GM18517 (cell line): ENCODE data around the gene HPN.

ENCODE experiments used
- ATAC-seq: cut with Tn5 transposase; IDR thresholded peaks from one replicate; pipeline ENCODE4 v1.9.1; 2021; ENCODE audit warnings: mild to moderate bottlenecking, moderate library complexity; ENCODE audit not compliant: unreplicated experiment

HPN gene

GRCh38 chr19:35080613-35081170 lies 39.2 kb downstream of the HPN start:
- no peak for ATAC-seq

DNA sequence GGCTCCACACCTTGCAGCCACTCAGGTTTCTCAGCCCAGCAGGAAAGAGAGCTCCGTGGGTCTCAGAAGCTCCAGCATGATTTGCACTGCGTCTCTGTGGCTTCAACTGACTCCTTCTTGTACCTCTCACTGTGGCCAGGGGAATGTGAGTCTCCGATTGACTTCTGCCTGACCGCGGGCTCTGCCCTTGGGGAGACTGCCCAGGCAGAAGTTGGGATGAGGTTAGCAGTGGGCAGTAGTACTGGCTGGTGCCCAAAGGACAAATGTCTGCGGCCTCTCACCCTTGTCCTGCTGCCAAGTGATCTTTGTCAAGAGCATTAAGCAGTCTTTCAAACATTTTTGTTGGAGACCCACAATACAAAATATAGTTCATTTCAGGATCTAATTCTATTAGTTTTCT lies 39.7 kb downstream of the HPN start:
- ATAC-seq, result no peak

DNA sequence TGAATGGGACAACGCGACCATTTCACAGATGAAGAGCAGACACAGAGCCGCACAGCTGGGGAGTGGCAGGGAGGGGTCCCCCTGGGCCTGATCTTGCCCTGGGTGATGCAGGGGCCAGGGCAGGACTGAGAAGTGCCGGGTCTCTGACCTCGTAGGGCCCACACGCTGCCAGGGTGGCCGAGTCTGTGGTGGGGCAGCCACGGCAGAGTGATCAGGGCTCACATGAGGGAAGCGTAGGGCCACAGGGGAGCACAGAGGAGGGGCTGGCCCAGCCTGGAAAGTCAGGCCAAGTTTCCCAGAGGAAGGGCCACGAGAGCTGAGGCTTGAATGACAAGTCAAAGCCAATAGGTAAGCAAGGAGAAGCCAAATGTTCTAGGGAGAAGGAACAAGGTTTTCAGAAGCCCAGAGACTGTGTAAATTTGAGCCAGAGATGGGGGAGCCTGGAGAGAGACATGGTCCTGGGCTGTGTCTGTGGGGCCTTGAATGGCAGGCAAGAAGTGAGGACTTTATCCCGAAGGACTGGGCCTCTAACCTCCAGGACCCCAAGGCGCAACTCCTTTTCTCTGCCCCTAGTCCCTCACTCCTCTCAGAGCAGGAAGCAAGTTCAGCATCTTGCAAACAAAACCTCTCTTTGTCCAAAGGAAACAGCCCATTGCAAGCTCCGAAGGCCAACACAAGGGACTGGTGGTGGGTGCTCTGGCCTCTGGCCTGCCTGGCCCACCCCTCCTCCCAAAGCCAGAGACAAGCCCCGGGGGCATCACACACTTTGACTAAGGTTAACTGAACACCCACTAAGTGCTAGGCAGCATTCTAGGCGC lies 42.4 kb downstream of the HPN start:
- ATAC-seq, result no peak

DNA sequence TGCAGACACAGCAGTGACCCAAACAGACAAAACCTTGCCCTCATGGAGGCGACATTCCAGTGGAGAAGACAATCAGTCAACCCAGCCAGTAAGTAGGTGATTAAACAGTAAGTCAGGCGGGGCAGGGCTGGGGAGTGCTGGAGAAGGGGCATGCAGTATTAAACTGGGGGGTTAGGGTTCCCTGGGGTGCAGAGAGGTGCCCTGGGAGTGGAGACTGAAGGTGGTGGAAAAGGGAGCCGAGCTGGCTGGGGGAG lies 42.9 kb downstream of the HPN start:
- ATAC-seq, result no peak

DNA sequence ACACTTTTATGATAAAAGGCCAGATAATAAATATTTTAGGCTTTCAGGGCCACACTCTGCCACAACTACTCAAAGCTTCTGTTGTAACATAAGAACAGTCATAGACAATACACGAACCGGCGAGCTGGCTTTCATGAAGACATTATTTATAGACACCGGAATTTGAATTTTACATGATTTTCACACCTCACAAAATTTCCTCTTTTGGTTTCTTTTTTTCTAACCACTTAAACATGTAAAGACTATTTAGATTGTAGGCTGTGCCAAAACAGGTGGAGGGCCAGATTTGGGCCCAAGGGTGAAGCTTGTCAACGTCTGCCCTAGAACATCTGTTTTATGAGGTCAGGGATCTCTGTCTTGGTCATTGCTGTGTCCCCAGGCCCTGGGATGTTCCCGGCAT lies 44.4 kb downstream of the HPN start:
- ATAC-seq, result peak; percentile 61

GRCh38 chr19:35086455-35086854 lies 44.9 kb downstream of the HPN start:
- ATAC-seq, result no peak

DNA sequence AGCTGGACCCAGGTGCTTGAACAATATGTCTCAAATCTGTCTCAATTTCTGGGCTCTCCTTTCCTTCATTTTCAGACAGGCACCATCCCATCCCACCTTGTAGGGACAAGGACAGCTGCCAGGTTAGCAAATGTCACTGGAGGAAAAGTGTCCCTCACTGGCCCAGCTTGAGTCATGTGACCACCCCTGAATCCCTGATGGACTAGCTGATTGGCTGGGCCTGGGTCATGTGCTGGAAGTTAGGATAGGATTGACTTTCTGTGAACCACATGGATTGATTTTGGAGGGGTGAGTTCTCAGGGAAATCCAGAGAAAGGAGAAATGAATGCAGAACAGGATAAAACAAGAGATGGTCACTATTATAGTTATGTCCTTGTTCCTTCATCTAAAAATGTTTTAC lies 45.9 kb downstream of the HPN start:
- no peak for ATAC-seq

- ATAC-seq, result no peak
Measured at GRCh38 chr19:35088131-35088913, 46.8 kb downstream of the HPN start.

DNA sequence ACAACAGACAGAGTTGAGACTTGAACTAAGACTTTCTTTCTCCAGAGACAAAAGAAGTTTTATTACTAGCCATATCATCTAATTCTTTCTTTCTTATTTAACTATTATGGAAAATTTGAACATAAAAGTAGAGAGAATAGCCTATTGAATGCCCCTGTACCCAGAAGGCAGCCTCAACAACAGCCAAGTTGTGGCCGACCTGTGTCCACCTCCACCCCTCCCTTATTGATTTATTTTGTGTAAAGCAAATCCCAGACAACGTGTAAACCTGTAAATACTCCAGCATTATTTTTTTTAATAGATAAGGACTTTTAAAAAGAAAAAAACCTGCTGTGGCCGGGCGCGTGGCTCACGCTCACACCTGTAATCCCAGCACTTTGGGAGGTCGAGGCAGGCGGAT lies 48.0 kb downstream of the HPN start:
- ATAC-seq, result no peak

DNA sequence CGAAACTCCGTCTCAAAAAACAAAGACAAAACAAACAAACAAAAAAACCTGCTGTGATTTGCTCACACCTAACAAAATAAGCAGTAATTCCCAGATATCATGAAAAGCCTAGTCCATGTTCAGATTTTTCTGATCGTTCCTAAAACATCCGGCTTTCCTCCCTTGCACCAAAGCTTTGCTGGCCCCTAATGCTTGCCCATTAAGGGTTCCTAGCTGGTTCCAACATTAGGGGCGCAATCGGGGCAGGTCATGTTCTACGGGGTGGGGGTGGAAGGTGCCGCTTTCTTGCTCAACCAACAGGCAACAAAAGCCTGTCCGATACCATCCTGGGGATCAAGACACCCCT lies 48.6 kb downstream of the HPN start:
- ATAC-seq, result no peak

GRCh38 chr19:35090506-35091214 lies 49.1 kb downstream of the HPN start:
- ATAC-seq, result no peak

- no peak for ATAC-seq
Measured at GRCh38 chr19:35093430-35093829, 51.9 kb downstream of the HPN start.

DNA sequence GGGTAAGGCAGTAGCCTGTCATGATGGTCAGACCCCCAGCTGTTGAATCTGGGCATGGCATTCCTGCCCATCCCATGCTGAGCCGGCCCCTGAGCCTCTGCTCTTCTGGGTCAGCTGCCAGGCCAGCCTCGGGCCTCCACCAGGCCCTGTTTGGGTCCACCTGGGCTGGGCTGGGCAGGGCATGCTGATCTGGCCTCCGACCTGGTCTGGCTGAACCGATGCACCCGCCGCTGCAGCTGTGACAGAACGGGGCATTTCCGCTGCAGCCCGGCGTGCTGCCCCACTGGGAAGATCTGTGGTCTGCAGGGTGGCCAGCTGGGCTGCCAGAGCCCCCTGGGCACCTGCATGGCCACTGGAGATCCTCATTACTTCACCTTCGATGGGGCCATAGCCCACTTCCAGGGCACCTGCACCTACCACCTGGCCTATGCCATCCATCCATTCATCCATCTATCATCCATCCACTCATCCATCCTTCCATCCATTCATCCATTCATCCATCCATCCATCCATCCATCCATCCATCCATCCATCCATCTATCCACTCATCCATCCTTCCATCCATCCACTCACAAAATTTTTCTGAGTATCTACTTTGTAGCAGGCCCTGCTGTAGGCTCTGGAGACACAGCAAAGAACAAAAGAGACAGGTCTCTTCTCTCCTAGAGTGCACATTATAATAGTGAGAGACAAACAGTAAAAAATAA lies 52.6 kb downstream of the HPN start:
- no peak for ATAC-seq

GRCh38 chr19:35094656-35095055 lies 53.1 kb downstream of the HPN start:
- no peak for ATAC-seq

GRCh38 chr19:35095667-35096368 lies 54.3 kb downstream of the HPN start:
- ATAC-seq, result no peak

DNA sequence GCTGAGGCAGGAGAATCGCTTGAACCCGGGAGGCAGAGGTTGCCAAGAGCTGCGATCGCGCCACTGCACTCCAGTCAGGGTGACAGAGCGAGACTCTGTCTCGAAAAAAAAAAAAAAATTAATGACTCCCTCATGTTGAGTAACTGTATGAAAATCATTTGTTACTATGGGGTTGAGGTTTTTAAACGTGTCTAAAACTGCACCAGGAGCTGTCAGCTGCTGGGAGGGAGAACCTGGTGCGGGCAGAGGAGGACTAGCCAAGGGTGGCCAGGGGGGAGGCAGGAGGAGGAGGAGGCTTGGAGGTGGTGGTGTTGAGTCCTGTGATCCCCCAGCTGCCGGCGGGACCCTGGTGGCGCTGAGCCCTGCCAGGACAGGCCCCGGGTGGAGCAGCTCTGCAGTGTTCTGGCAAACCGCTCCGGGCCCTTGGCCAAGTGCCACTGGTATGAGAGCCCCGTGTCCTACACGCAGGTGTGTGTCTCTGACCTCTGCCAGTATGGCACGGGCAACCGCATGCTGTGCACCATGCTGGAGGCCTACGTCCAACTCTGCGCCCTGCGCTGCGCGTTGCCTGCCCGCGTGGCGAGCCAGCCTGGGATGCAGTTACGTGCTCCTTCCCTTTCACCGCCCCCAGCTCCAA lies 57.0 kb downstream of the HPN start:
- no peak for ATAC-seq

DNA sequence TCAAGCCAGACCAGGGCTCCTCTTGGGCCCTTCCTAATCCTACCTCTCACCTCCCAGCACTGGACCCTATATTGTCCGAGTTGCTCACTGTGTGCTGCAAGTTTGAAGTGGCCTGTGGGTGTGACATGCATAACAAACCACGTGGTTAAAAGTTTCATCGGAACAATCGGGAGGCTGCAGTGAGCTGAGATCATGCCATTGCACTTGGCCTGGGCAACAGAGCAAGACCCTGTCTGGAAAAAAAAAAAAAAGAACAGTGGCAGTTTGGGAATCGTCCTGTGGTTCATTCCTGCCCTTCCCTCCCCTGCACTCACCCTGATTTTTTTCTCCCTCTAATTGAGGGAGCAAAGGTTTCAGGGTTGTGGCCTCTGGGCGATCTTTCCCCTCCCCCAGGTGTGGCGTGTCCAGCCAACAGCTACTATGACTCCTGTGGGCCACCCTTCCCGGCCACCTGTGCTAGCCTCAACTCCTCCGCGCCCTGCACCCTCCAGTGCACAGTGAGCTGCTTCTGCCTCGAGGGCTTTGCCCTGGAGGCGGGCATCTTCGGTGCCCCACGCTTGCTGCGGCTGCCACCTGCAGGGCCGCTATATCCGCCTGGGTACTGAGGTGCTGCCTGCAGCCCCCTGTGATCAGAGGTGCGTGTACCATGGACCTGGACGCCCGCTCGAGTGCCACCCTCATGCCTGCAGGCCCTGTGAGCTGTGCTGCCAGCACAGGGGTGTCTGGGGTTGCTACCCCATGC lies 57.8 kb downstream of the HPN start:
- no peak for ATAC-seq

DNA sequence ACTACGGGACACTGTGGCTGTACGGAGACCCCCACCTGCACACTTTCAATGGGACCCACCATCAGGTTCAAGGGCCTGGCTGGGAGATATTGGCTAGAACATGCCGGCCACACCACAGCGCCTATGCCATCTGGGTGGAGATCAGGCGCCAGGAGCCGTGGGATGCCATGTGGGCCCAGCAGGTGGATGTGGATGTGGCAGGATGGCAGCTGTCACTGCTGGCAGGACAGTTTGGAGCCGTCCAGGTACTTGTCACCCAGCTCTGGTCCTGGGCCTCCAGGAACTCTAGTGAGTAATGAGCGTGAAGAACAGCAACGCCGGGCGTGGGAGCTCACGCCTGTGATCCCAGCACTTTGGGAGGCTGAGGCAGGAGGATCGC lies 58.4 kb downstream of the HPN start:
- ATAC-seq, result no peak
